Neural cell (in vitro differentiated cells): ENCODE results near the gene USP32. TPM values are rescaled to one million over a fixed set of nuclear protein-coding genes. Genes with fewer than 3 reads are reported as not detected.

Experiments
- H2AFZ ChIP-seq: fragments of 200-600, 300-800 bp; sonication (generic), shearing (Covaris generic); 2 replicates; pipeline ENCODE4 v1.6.0; 2014; ENCODE audit warnings: low read depth, mild to moderate bottlenecking, antibody characterized with exemption, low read length, moderate library complexity
- H3F3A ChIP-seq: fragments of 200-600 bp; shearing (Covaris generic); 2 replicates; pipeline ENCODE4 v1.6.1; 2016; ENCODE audit warnings: mild to moderate bottlenecking, moderate library complexity, mixed read lengths, antibody characterized with exemption, low read length; ENCODE audit not compliant: insufficient read depth, poor library complexity, severe bottlenecking
- H3K27ac ChIP-seq: fragments of 200-600, 300-800 bp; sonication (generic), shearing (Covaris generic); 2 replicates; pipeline ENCODE4 v1.5.1; 2014; ENCODE audit warnings: mild to moderate bottlenecking, low read length, moderate library complexity
- H3K27me3 ChIP-seq: fragments of 300-800, 200-600 bp; sonication (generic), shearing (Covaris generic); 2 replicates; pipeline ENCODE4 v1.6.0; 2014; ENCODE audit warnings: mild to moderate bottlenecking, low read depth, low read length, moderate library complexity; ENCODE audit not compliant: insufficient read depth
- H3K36me3 ChIP-seq: fragments of 300-800, 200-600 bp; sonication (generic), shearing (Covaris generic); 2 replicates; pipeline ENCODE4 v1.5.1; 2014; ENCODE audit warnings: mild to moderate bottlenecking, antibody characterized with exemption, low read length, moderate library complexity; ENCODE audit not compliant: insufficient read depth
- H3K4me2 ChIP-seq: fragments of 300-800, 200-600 bp; sonication (generic), shearing (Covaris generic); 2 replicates; pipeline ENCODE4 v1.6.0; 2014; ENCODE audit warnings: mild to moderate bottlenecking, low read length
- H3K4me3 ChIP-seq: fragments of 300-800, 200-600 bp; sonication (generic), shearing (Covaris generic); 2 replicates; pipeline ENCODE4 v1.5.1; 2014; ENCODE audit warnings: mild to moderate bottlenecking, low read length, moderate library complexity
- H3K79me2 ChIP-seq: fragments of 200-600 bp; shearing (Covaris generic); replicated peaks from 2 replicates; pipeline ENCODE4 v1.6.0; 2014; ENCODE audit warnings: mild to moderate bottlenecking, low read length, moderate library complexity; ENCODE audit not compliant: insufficient read depth
- H3K9ac ChIP-seq: fragments of 300-800, 200-600 bp; sonication (generic), shearing (Covaris generic); 2 replicates; pipeline ENCODE4 v1.6.1; 2016; ENCODE audit warnings: mild to moderate bottlenecking, low read length, mixed read lengths
- H3K9me2 ChIP-seq: fragments of 200-600 bp; shearing (Covaris generic); 2 replicates; pipeline ENCODE4 v1.6.1; 2016; ENCODE audit warnings: mild to moderate bottlenecking, low read length, mixed read lengths; ENCODE audit not compliant: insufficient read depth
- H3K9me3 ChIP-seq: fragments of 200-600, 300-800 bp; sonication (generic), shearing (Covaris generic); 2 replicates; pipeline ENCODE4 v1.6.1; 2016; ENCODE audit warnings: mild to moderate bottlenecking, mixed run types, low read length, moderate library complexity, mixed read lengths
- H4K20me1 ChIP-seq: fragments of 200-600 bp; shearing (Covaris generic); 2 replicates; pipeline ENCODE4 v1.6.1; 2016; ENCODE audit warnings: mild to moderate bottlenecking, mixed run types; ENCODE audit not compliant: insufficient read depth
- EP300 ChIP-seq: fragments of 450-650 bp; conservative IDR thresholded peaks from 2 replicates; pipeline ENCODE4 v1.6.1; 2014; ENCODE audit warnings: antibody characterized with exemption, mild to moderate bottlenecking, moderate library complexity; ENCODE audit not compliant: poor library complexity, severe bottlenecking
- EZH2 ChIP-seq: fragments of 200-600, 300-800 bp; shearing (Covaris generic), sonication (generic); IDR thresholded peaks from 2 replicates; pipeline ENCODE4 v1.6.1; 2014; ENCODE audit warnings: antibody characterized with exemption, low read length, borderline replicate concordance, mild to moderate bottlenecking; ENCODE audit not compliant: insufficient read depth, poor library complexity, severe bottlenecking
- MXI1 ChIP-seq: fragments of 450-650 bp; conservative IDR thresholded peaks from 2 replicates; pipeline ENCODE4 v1.6.1; 2014; ENCODE audit warnings: antibody characterized with exemption, mild to moderate bottlenecking; ENCODE audit not compliant: poor library complexity, severe bottlenecking
- POLR2AphosphoS5 ChIP-seq: IDR thresholded peaks from 2 replicates; pipeline ENCODE4 v1.6.1; 2012
- RAD21 ChIP-seq: fragments of 450-650 bp; conservative IDR thresholded peaks from 2 replicates; pipeline ENCODE4 v1.6.1; 2014; ENCODE audit warnings: antibody characterized with exemption, mild to moderate bottlenecking, moderate library complexity
- SMC3 ChIP-seq: fragments of 450-650 bp; conservative IDR thresholded peaks from 2 replicates; pipeline ENCODE4 v1.6.1; 2014; ENCODE audit warnings: antibody characterized with exemption, mild to moderate bottlenecking, moderate library complexity; ENCODE audit not compliant: poor library complexity
- TAF1 ChIP-seq: IDR thresholded peaks from 2 replicates; pipeline ENCODE4 v1.6.1; 2012; ENCODE audit warnings: low read depth
- polyA plus RNA-seq: library from polyadenylated mRNA; depleted of rRNA; stranded (reverse); fragments of >200 nt; gene quantifications from 2 replicates; pipeline ENCODE4 v1.2.3, GENCODE V29; 2014
- TF ChIP-seq, protein P1 (sequence below): fragments of 450-650 bp; IDR thresholded peaks from 2 replicates; pipeline ENCODE4 v1.5.1; 2014; ENCODE audit warnings: antibody characterized with exemption, mild to moderate bottlenecking, moderate library complexity; ENCODE audit not compliant: poor library complexity, severe bottlenecking
- TF ChIP-seq, protein P2 (sequence below): IDR thresholded peaks from 2 replicates; pipeline ENCODE4 v1.6.1; 2012; ENCODE audit warnings: borderline replicate concordance

USP32 gene
- polyA plus RNA-seq, 1 donor from 2014 or later = 25.7 TPM

- no peak overlapping the region for H3K27ac ChIP-seq
- H3K36me3 ChIP-seq = no peaks in the 10 kb centered on the region
- no peaks in the 10 kb centered on the region for H3K27me3 ChIP-seq
- H3F3A ChIP-seq = no peaks in the 10 kb centered on the region
- no peaks in the 10 kb centered on the region for H4K20me1 ChIP-seq
- H3K9ac ChIP-seq = no peak overlapping the region
- H3K9me3 ChIP-seq = no peaks in the 10 kb centered on the region
- no peak overlapping the region for H2AFZ ChIP-seq
- no peaks in the 10 kb centered on the region for H3K79me2 ChIP-seq
- TF ChIP-seq EZH2 = no peak
- TF ChIP-seq, protein P1, sequence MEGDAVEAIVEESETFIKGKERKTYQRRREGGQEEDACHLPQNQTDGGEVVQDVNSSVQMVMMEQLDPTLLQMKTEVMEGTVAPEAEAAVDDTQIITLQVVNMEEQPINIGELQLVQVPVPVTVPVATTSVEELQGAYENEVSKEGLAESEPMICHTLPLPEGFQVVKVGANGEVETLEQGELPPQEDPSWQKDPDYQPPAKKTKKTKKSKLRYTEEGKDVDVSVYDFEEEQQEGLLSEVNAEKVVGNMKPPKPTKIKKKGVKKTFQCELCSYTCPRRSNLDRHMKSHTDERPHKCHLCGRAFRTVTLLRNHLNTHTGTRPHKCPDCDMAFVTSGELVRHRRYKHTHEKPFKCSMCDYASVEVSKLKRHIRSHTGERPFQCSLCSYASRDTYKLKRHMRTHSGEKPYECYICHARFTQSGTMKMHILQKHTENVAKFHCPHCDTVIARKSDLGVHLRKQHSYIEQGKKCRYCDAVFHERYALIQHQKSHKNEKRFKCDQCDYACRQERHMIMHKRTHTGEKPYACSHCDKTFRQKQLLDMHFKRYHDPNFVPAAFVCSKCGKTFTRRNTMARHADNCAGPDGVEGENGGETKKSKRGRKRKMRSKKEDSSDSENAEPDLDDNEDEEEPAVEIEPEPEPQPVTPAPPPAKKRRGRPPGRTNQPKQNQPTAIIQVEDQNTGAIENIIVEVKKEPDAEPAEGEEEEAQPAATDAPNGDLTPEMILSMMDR = no peak
- TF ChIP-seq POLR2AphosphoS5 = no peak
- TF ChIP-seq RAD21 = no peak
- no peak for TF ChIP-seq EP300
- no peak for TF ChIP-seq TAF1
- H3K4me2 ChIP-seq = no peak overlapping the region
- no peaks in the 10 kb centered on the region for H3K9me2 ChIP-seq
- no peak overlapping the region for H3K4me3 ChIP-seq
Measured at GRCh38 chr17:60173304-60173819, 218.6 kb downstream of the USP32 start.

GRCh38 chr17:60171753-60172079 is 220.2 kb downstream of the USP32 start:
- Histone ChIP-seq H3K79me2 (no peaks in the 10 kb centered on the region), H3K4me3 (no peak overlapping the region), H3K9me2 (no peaks in the 10 kb centered on the region), H3K27me3 (no peaks in the 10 kb centered on the region), H3F3A (no peaks in the 10 kb centered on the region), H4K20me1 (no peaks in the 10 kb centered on the region), H3K9ac (no peak overlapping the region), H2AFZ (no peak overlapping the region), H3K27ac (no peak overlapping the region), H3K4me2 (no peak overlapping the region), H3K36me3 (no peaks in the 10 kb centered on the region), H3K9me3 (no peaks in the 10 kb centered on the region)
- no peak for TF ChIP-seq MXI1
- no peak for TF ChIP-seq POLR2AphosphoS5
- no peak for TF ChIP-seq SMC3
- TF ChIP-seq, protein P1 = no peak
- TF ChIP-seq EZH2 = no peak

DNA sequence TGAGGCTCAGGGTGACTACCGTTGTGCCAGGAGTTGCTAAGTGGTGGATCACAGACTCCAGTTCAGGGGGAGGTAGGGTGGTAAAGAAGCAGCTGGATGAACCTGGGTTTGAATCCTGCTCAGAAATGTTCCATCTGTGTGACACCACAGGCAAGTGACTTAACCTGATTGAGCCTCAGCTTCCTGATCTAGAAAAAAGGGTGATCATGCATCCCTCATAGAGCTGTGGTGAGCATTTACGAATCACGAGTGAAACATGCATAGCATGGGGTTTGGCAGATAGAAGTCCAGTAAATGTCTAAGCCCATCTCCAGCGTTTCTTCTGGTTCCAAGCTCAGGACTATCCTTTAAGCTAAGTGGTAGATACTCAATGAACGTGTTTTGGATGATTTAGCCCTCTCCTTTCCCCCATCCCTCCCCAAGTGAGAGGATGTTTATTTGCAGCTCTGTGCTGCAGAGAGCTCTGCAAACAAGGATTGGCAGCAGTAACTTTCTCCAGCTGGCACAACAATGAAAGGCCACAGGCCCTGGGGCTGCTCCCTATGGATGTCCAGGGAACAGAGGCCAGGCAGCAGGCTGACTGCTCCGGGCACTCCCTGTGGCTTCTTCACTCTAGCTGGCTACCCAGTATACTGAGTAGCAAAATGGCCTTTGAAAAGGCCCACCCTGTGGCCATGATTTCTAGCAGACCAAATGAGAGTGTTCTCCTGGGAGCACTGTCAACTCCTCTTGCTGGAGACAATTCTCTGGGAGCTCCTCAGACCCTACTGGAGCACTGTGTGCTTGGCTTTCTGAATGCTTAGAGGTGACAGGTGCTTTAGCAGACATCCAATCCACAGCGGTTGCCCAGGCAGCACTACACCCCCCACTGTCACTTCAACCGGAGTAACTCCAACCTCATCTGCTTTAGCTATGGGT is 220.8 kb downstream of the USP32 start:
- Histone ChIP-seq H3K79me2 (no peaks in the 10 kb centered on the region), H4K20me1 (no peaks in the 10 kb centered on the region), H3K4me2 (no peak overlapping the region), H2AFZ (no peak overlapping the region), H3K27me3 (no peaks in the 10 kb centered on the region), H3K9me2 (no peaks in the 10 kb centered on the region), H3K36me3 (no peaks in the 10 kb centered on the region), H3F3A (no peaks in the 10 kb centered on the region), H3K9ac (no peak overlapping the region), H3K9me3 (no peaks in the 10 kb centered on the region), H3K4me3 (no peak overlapping the region), H3K27ac (no peak overlapping the region)
- no peak for TF ChIP-seq EZH2
- TF ChIP-seq TAF1 = no peak
- TF ChIP-seq, protein P2, sequence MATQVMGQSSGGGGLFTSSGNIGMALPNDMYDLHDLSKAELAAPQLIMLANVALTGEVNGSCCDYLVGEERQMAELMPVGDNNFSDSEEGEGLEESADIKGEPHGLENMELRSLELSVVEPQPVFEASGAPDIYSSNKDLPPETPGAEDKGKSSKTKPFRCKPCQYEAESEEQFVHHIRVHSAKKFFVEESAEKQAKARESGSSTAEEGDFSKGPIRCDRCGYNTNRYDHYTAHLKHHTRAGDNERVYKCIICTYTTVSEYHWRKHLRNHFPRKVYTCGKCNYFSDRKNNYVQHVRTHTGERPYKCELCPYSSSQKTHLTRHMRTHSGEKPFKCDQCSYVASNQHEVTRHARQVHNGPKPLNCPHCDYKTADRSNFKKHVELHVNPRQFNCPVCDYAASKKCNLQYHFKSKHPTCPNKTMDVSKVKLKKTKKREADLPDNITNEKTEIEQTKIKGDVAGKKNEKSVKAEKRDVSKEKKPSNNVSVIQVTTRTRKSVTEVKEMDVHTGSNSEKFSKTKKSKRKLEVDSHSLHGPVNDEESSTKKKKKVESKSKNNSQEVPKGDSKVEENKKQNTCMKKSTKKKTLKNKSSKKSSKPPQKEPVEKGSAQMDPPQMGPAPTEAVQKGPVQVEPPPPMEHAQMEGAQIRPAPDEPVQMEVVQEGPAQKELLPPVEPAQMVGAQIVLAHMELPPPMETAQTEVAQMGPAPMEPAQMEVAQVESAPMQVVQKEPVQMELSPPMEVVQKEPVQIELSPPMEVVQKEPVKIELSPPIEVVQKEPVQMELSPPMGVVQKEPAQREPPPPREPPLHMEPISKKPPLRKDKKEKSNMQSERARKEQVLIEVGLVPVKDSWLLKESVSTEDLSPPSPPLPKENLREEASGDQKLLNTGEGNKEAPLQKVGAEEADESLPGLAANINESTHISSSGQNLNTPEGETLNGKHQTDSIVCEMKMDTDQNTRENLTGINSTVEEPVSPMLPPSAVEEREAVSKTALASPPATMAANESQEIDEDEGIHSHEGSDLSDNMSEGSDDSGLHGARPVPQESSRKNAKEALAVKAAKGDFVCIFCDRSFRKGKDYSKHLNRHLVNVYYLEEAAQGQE = no peak
- no peak for TF ChIP-seq MXI1
- no peak for TF ChIP-seq EP300
- no peak for TF ChIP-seq SMC3
- no peak for TF ChIP-seq RAD21
